H7 (cell line): Measurements from ENCODE around the gene SPAG8. TPM values are rescaled to one million over a fixed set of nuclear protein-coding genes. Genes with fewer than 3 reads are reported as not detected.
A peak's percentile ranks its signal among the peaks of the same experiment; 100 is the strongest.

Source experiments
- DNase-seq: peaks from one replicate; pipeline ENCODE4 v3.0.0; 2012
- H3K27me3 ChIP-seq: 2 replicates; pipeline ENCODE4 v1.6.0; 2011; ENCODE audit warnings: mild to moderate bottlenecking, low read length; ENCODE audit not compliant: control insufficient read depth, insufficient read depth
- H3K36me3 ChIP-seq: replicated peaks from 2 replicates; pipeline ENCODE4 v1.5.1; 2011; ENCODE audit warnings: low read length; ENCODE audit not compliant: control insufficient read depth, insufficient read depth
- H3K4me3 ChIP-seq: 2 replicates; pipeline ENCODE4 v1.5.1; 2011; ENCODE audit warnings: low read depth, mild to moderate bottlenecking, control low read depth, low read length, moderate library complexity; ENCODE audit not compliant: insufficient read depth
- total RNA-seq: library from RNA; depleted of rRNA; stranded (reverse); fragments of >200 nt; shearing (Covaris generic); gene quantifications from 2 replicates; pipeline ENCODE4 v1.2.3, GENCODE V29; 2014

The SPAG8 gene
- total RNA-seq, 1 experiment from 2014 or later, result 0.55 TPM

GRCh38 chr9:35790385-35791296 lies 21.4 kb downstream of the SPAG8 start:
- H3K27me3 ChIP-seq, result no peaks in the 10 kb centered on the region; the same call in 1 of the 2 replicates
- H3K36me3 ChIP-seq, result no peaks in the 10 kb centered on the region
- peak; percentile 92 for DNase-seq
- H3K4me3 ChIP-seq, result peak overlapping the region; percentile 40

DNA sequence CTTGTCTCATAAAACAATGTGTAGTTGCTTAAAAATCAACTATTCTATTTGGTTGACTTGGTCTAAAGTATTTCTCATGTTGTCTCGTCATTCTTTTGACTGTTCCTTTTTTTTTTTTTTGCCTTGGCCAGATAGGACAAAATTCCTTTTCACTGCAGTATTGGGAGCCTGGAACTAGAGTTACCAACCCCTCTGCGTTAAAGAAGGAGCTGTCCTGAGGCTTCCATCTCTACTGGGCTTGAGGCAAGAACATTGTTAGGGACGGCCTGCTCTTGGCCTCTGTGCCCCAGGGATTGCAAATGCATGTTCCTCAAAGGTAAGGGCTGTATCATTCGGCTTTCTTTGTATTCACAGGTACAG lies 22.1 kb downstream of the SPAG8 start:
- Histone ChIP-seq H3K36me3 (no peaks in the 10 kb centered on the region), H3K27me3 (no peaks in the 10 kb centered on the region; the same call in 1 of the 2 replicates), H3K4me3 (no peak overlapping the region)
- no peak for DNase-seq

DNA sequence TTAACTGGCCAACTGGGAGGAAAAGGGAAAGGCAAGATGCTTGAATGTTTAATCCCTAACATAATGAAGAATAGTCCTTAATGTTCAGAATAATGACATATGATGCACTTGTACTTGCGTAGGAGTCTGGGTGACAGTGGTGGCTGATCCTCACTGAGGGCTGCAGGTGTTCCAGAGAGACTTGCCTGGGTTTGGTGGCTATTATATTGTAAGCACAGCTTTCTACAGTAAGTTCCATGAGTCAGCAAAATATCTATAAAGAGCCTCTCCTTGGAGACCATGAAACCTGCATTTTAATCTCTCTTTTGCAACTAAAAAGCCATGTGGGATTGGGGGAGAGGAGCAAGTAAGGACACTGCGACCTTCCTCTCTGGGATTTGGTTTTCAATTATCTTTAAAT lies 22.5 kb downstream of the SPAG8 start:
- Histone ChIP-seq H3K36me3 (no peaks in the 10 kb centered on the region), H3K4me3 (no peak overlapping the region), H3K27me3 (no peaks in the 10 kb centered on the region; the same call in 1 of the 2 replicates)
- no peak for DNase-seq

DNA sequence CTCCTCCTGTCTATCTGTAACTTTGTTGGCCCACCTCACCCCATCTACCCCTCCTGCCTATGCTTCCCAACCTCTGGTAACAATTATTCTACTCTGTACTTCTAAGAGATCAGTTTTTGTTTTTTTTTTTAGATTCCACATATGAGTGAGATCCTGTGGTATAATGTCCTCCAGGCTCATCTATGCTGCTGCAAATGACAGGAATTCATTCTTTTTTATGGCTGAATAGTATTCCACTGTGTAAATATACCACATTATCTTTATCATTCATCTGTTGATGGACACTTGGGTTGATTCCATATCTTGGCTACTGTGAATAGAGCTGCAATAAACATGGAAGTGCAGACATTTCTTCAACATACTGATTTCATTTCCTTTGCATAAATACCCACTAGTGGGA lies 28.6 kb downstream of the SPAG8 start:
- H3K4me3 ChIP-seq, result no peak overlapping the region
- H3K36me3 ChIP-seq, result no peaks in the 10 kb centered on the region
- no peak for DNase-seq
- no peaks in the 10 kb centered on the region for H3K27me3 ChIP-seq

DNA sequence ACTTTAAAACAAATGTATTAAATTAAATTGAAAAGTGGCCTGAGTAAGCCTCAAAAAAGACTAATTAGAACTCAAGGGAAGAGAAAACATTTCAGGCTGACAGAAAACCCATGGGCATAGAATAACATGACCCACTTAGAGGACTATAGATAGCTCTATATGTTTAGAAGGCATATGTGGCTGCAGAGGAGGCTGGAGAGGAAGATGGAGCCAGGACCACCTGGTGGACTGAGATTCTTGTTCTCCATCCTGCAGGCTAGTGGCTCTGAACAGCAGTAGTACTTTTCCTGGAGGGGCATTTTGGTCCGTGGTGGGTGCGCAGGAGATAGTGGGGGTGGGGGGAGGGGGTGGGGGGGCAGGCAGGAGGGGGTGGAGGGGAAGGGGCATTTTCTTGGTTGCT lies 31.0 kb downstream of the SPAG8 start:
- DNase-seq, result no peak
- no peaks in the 10 kb centered on the region for H3K36me3 ChIP-seq
- no peak overlapping the region for H3K4me3 ChIP-seq
- no peaks in the 10 kb centered on the region for H3K27me3 ChIP-seq

- no peaks in the 10 kb centered on the region for H3K27me3 ChIP-seq
- H3K4me3 ChIP-seq, result no peak overlapping the region
- DNase-seq, result no peak
- H3K36me3 ChIP-seq, result no peaks in the 10 kb centered on the region
Observed at GRCh38 chr9:35778496-35778895, 33.6 kb downstream of the SPAG8 start.

- H3K4me3 ChIP-seq, result no peak overlapping the region
- no peak for DNase-seq
- no peaks in the 10 kb centered on the region for H3K27me3 ChIP-seq
- H3K36me3 ChIP-seq, result no peaks in the 10 kb centered on the region
Observed at GRCh38 chr9:35776018-35776417, 36.0 kb downstream of the SPAG8 start.

- DNase-seq, result peak; percentile 59
Observed at GRCh38 chr9:35774907-35775635, 37.0 kb downstream of the SPAG8 start.

GRCh38 chr9:35771943-35772342 lies 40.1 kb downstream of the SPAG8 start:
- H3K4me3 ChIP-seq, result no peak overlapping the region
- H3K36me3 ChIP-seq, result no peaks in the 10 kb centered on the region
- DNase-seq, result no peak
- H3K27me3 ChIP-seq, result no peaks in the 10 kb centered on the region

More at GRCh38 chr9:35774907-35775635, 37.0 kb downstream of the SPAG8 start:
- Histone ChIP-seq H3K36me3 (no peaks in the 10 kb centered on the region), H3K4me3 (no peak overlapping the region), H3K27me3 (no peaks in the 10 kb centered on the region)

GRCh38 chr9:35771534-35771933 lies 40.5 kb downstream of the SPAG8 start:
- no peaks in the 10 kb centered on the region for H3K27me3 ChIP-seq
- no peaks in the 10 kb centered on the region for H3K36me3 ChIP-seq
- H3K4me3 ChIP-seq, result no peak overlapping the region
- DNase-seq, result no peak

GRCh38 chr9:35771075-35771433 lies 41.0 kb downstream of the SPAG8 start:
- Histone ChIP-seq H3K4me3 (no peak overlapping the region), H3K36me3 (no peaks in the 10 kb centered on the region), H3K27me3 (no peaks in the 10 kb centered on the region)
- no peak for DNase-seq

GRCh38 chr9:35769763-35770162 lies 42.3 kb downstream of the SPAG8 start:
- H3K36me3 ChIP-seq, result no peaks in the 10 kb centered on the region
- no peak overlapping the region for H3K4me3 ChIP-seq
- no peak for DNase-seq
- H3K27me3 ChIP-seq, result no peaks in the 10 kb centered on the region

DNA sequence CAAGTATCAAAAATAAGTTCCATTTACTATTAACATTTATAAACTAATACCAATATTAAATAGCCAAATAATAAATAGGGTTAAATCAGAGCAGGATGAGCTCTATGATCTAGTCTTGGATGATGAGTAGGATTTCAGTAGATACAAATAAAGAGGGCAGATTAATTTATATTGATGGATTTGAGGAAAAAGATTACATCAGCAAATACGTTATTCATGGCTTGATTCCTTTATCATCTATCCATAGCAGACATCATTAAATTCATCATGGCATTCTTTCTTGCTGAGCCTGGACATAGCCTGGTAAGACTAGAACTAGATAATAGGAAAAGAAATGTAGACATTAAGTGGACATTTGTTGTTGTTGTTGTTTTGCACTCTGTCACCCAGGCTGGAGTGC lies 44.6 kb downstream of the SPAG8 start:
- no peak for DNase-seq
- Histone ChIP-seq H3K36me3 (no peaks in the 10 kb centered on the region), H3K4me3 (no peak overlapping the region), H3K27me3 (no peaks in the 10 kb centered on the region)

- no peak for DNase-seq
- Histone ChIP-seq H3K36me3 (no peaks in the 10 kb centered on the region), H3K4me3 (no peak overlapping the region), H3K27me3 (no peaks in the 10 kb centered on the region)
Observed at GRCh38 chr9:35766997-35767396, 45.1 kb downstream of the SPAG8 start.

- Histone ChIP-seq H3K4me3 (no peak overlapping the region), H3K27me3 (no peaks in the 10 kb centered on the region), H3K36me3 (no peaks in the 10 kb centered on the region)
- no peak for DNase-seq
Observed at GRCh38 chr9:35763803-35764202, 48.3 kb downstream of the SPAG8 start.
